ENCODE data around the gene DUOXA2. TPM values are rescaled to one million over a fixed set of nuclear protein-coding genes. Genes with fewer than 3 reads are reported as not detected.

DUOXA2 gene
- total and polyA plus RNA-seq, 8 donors, result 1.3 to 119 (median 25.0) TPM; not detected in 1

DNA sequence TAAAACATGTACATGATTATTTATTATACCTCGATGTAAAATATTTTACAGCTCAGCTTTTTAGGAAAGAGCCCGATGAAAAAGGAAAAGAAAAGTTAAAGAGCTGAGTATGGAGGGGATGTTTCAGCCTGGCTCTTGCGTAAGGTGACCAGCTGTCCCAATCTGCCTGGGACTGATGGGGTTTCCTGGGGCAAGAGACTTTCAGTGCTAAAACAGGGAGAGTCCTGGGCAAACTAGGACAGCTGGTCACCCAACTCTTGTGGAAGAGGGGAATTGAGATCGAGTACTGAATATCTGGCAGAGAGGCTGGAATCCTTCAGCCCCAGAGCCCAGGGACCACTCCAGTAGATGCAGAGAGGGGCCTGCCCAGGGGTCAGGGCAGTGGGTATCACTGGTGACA, 21.1 kb upstream of the DUOXA2 start:
- no peak for DNase-seq
- WGBS, 5 donors, result 86 to 94% (median 89%) methylated on average over 4 of the region's 4 CpGs
- no peak overlapping the region for H3K4me3 ChIP-seq

DNA sequence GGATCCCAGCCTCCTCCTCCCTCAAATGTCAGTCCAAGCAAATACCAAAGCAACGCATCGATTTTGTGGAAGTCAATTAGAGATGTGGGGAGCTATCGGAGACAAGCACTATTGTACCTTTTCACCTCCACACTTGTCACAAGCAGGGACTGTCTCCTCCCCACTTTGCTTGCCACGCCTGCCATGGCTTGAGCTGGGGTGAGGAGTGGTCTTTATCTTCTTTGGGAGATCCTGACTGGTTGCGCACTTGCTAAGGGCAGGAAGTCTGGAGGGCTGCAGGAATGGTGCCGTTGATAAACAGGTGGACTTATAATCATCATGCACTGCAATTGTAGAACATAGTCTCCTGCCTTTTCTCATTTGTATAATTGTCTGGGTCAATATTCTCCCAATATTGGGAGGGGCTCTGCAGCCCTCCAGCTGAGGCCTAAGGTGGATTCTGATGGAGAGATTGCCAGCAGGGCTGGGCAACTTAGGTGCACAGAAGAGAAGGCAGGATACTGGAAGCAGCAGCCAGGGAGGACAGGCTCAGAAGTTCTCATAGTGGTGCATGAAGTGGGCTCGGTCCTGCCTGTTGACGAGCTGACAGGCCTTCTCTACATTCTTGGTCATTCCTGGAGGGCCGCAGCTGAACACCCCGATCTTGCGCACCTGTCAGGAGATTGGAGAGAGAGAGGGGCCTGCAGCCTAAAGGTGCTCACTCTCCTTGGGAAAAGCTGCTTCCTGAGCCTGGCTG, 20.3 kb upstream of the DUOXA2 start:
- DNase-seq, result no peak
- no peak for TF ChIP-seq EP300 (IDR thresholded peaks at IDR 0.05)
- TF ChIP-seq CTCF (IDR thresholded peaks at IDR 0.05), result no peak
- no peak for TF ChIP-seq POLR2A (IDR thresholded peaks at IDR 0.05)
- TF ChIP-seq POLR2AphosphoS5 (IDR thresholded peaks at IDR 0.05), result no peak
- 78 to 93% (median 87%) methylated on average over 8 to 11 of the region's 11 CpGs for WGBS, 5 donors
- H3K4me1 ChIP-seq, result no peaks in the 10 kb centered on the region
- no peaks in the 10 kb centered on the region for H3K9me3 ChIP-seq
- peaks cover 0 to 4% (median 0%) of the 10 kb centered on the region in 4 donors for H3K36me3 ChIP-seq
- no peak overlapping the region for H3K4me3 ChIP-seq
- no peaks in the 10 kb centered on the region for H3K27me3 ChIP-seq
- H3K27ac ChIP-seq, result no peak overlapping the region
- intact Hi-C loops (cut with DNase I; ENCODE audit: low total_unique reads), result no loop called here

More for the DNA sequence above, 21.1 kb upstream of the DUOXA2 start:
- Histone ChIP-seq H3K4me1 (no peaks in the 10 kb centered on the region), H3K9me3 (no peaks in the 10 kb centered on the region), H3K27ac (no peak overlapping the region), H3K27me3 (no peaks in the 10 kb centered on the region), H3K36me3 (peaks cover 0 to 4% (median 0%) of the 10 kb centered on the region in 4 donors)
- TF ChIP-seq EP300 (IDR thresholded peaks at IDR 0.05) (no peak), CTCF (IDR thresholded peaks at IDR 0.05) (no peak), POLR2A (IDR thresholded peaks at IDR 0.05) (no peak), POLR2AphosphoS5 (IDR thresholded peaks at IDR 0.05) (no peak)
- intact Hi-C loops (cut with DNase I; ENCODE audit: low total_unique reads), result no loop called here

- H3K9me3 ChIP-seq, result no peaks in the 10 kb centered on the region
- no peaks in the 10 kb centered on the region for H3K27me3 ChIP-seq
- no peak for DNase-seq
- H3K4me1 ChIP-seq, result no peaks in the 10 kb centered on the region
- 80 to 84% (median 82%) methylated on average over 9 of the region's 9 CpGs for WGBS, 5 donors
- TF ChIP-seq POLR2A (IDR thresholded peaks at IDR 0.05), result no peak
- no peak for TF ChIP-seq CTCF (IDR thresholded peaks at IDR 0.05)
- no peak for TF ChIP-seq POLR2AphosphoS5 (IDR thresholded peaks at IDR 0.05)
- TF ChIP-seq EP300 (IDR thresholded peaks at IDR 0.05), result no peak
- no peak overlapping the region for H3K27ac ChIP-seq
- peaks cover 0 to 6% (median under 1%) of the 10 kb centered on the region in 4 donors for H3K36me3 ChIP-seq
- intact Hi-C loops (cut with DNase I; ENCODE audit: low total_unique reads), result no loop called here
- no peak overlapping the region for H3K4me3 ChIP-seq
These were observed 19.8 kb upstream of the DUOXA2 start for GRCh38 chr15:45094358-45094730.

- no peaks in the 10 kb centered on the region for H3K27me3 ChIP-seq
- WGBS, 5 donors, result 89 to 97% (median 92%) methylated on average over 2 to 11 of the region's 11 CpGs
- no peak overlapping the region for H3K4me3 ChIP-seq
- H3K4me1 ChIP-seq, result no peaks in the 10 kb centered on the region
- H3K27ac ChIP-seq, result no peak overlapping the region
- no peaks in the 10 kb centered on the region for H3K9me3 ChIP-seq
- TF ChIP-seq EP300 (IDR thresholded peaks at IDR 0.05), result no peak
- no peak for TF ChIP-seq POLR2AphosphoS5 (IDR thresholded peaks at IDR 0.05)
- no peak for TF ChIP-seq CTCF (IDR thresholded peaks at IDR 0.05)
- no peak for TF ChIP-seq POLR2A (IDR thresholded peaks at IDR 0.05)
- intact Hi-C loops (cut with DNase I; ENCODE audit: low total_unique reads), result no loop called here
- peaks cover 0 to 17% (median 4%) of the 10 kb centered on the region in 4 donors for H3K36me3 ChIP-seq
- no peak for DNase-seq
These were observed 18.5 kb upstream of the DUOXA2 start for GRCh38 chr15:45095661-45096060.

Measured in stomach (tissue), 9 donors.